Pancreas (tissue), 10 donors: ENCODE data around the gene PLEKHM3. TPM values are rescaled to one million over a fixed set of nuclear protein-coding genes. Genes with fewer than 3 reads are reported as not detected.
A peak's percentile ranks its signal among the peaks of the same experiment; 100 is the strongest.
"Not testable (repeated sequence)": the region's sequence is repeated elsewhere in the genome, so short reads cannot be mapped to it uniquely, and the experiment has no call there.

Source experiments
- ATAC-seq, 4 donors: fragments of 200-7000 bp; cut with Tn5 transposase; one replicate each; pipeline versions ENCODE4 v1.8.0 to v1.9.1; 2020; ENCODE audit warnings: mild to moderate bottlenecking in 4 of 4, moderate library complexity in 4 of 4
- DNase-seq, 6 donors: peaks; one replicate each; pipeline ENCODE4 v3.0.0-alpha.2; 2020
- FAIRE-seq: peaks from 2 replicates; lab custom pipeline; 2012; peaks lifted over from hg19 to GRCh38; lab: Jason Lieb, UNC
- H3K27ac ChIP-seq, 4 donors: fragments of 200-600 bp; sonication (generic); 1 replicate in 3 of 4; 2 replicates in 1 of 4; pipeline versions ENCODE4 v1.5.0 to v1.8.0; 2020
- H3K27me3 ChIP-seq, 4 donors: fragments of 200-600 bp; one replicate each; pipeline ENCODE4 v1.8.0; 2021
- H3K36me3 ChIP-seq, 3 donors: fragments of 200-600 bp; sonication (generic) in 1 of 3; one replicate each; pipeline versions ENCODE4 v1.5.0 to v1.8.0; 2020 to 2021
- H3K4me1 ChIP-seq, 3 donors: fragments of 200-600 bp; one replicate each; pipeline ENCODE4 v1.8.0; 2021
- H3K4me3 ChIP-seq, 4 donors: fragments of 200-600 bp; sonication (generic) in 2 of 4; one replicate each; pipeline versions ENCODE4 v1.5.0 to v1.8.0; 2020 to 2021
- H3K9me3 ChIP-seq, 4 donors: fragments of 200-600 bp; one replicate each; pipeline ENCODE4 v1.8.0; 2021
- CTCF ChIP-seq, 4 donors: fragments of 200-600 bp; sonication (generic) in 3 of 4; IDR thresholded peaks; one replicate each; pipeline versions ENCODE4 v1.5.0 to v1.8.0; 2021; ENCODE audit warnings: antibody characterized with exemption in 4 of 4
- WGBS, 2 donors: extraction: QIAGEN DNeasy Blood & Tissue Kit; methylation state at CpG; one replicate each; pipeline ENCODE4 v1.1.7; 2013; 5-methylcytosine and 5-hydroxymethylcytosine counted together
- intact Hi-C, 3 donors: fragments of 100-400 bp; cut with DNase I; formaldehyde crosslinking; loops; one replicate each; pipeline versions ENCODE4 v1.11.1 to v1.14.2; 2022
- polyA plus RNA-seq, 2 donors: library from polyadenylated mRNA; stranded (reverse); fragments of 200-250 nt; gene quantifications; one replicate each; pipeline ENCODE4 v1.2.3, GENCODE V29; 2013
- total RNA-seq, 6 donors: library from RNA; stranded (reverse); fragmentation: NEBNext Ultra II Directional in 4 of 6; extraction: Animal tissue kit (Norgen Biotek cat#: 25700) in 4 of 6; gene quantifications; one replicate each; pipeline versions ENCODE4 v1.2.1 to v1.2.4, GENCODE V29; 2021 to 2023
- donor health status: healthy with polysubstance abuse.
- donor health status: DM: no; HTN: no; CAD: no; lungs with moderate emphysema.
- donor health status: DM: no; HTN: no; CAD: no.
- donor health status: control.
- donor health status: control.
- donor health status: Bipolar disorder and iron deficiency.
- donor health status: DM: yes; HTN: yes; CAD: no.
- donor health status: DM: no; HTN: no; CAD: no.
- donor health status: DM: no; HTN: no; CAD: no.
- donor health status: DM: yes; HTN: yes; CAD: no.

Gene PLEKHM3
- total and polyA plus RNA-seq, 8 donors, result 3.0 to 10.2 (median 5.4) TPM

GRCh38 chr2:207950063-207950760 is 75.1 kb downstream of the PLEKHM3 start:
- H3K27me3 ChIP-seq, result no peaks in the 10 kb centered on the region
- H3K4me3 ChIP-seq, result no peak overlapping the region
- no peaks in the 10 kb centered on the region for H3K36me3 ChIP-seq
- FAIRE-seq (no peak), ATAC-seq (no peak), DNase-seq (no peak)
- no peak overlapping the region for H3K27ac ChIP-seq
- TF ChIP-seq CTCF (IDR thresholded peaks at IDR 0.05), result no peak
- 64 to 66% methylated on average over 8 of the region's 8 CpGs for WGBS, 2 donors
- intact Hi-C loops, result no loop called here
- no peaks in the 10 kb centered on the region for H3K9me3 ChIP-seq
- H3K4me1 ChIP-seq, result peaks cover 0 to 2% (median 0%) of the 10 kb centered on the region in 3 donors

DNA sequence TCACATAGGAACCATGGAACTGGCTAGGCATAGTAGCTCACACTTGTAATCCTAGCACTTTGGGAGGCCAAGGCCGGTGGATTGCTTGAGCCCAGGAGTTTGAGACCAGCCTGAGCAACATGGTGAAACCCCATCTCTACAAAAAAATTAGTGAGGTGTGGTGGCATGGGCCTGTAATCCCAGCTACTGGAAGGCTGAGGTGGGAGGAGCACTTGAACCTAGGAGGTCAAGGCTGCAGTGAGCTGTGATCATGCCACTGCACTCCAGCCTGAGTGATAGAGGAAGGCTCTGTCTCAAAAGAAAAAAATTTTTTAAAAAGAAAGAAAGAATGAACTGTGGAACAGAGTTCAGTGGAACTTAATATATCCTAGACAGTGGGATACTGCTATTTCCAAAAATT is 76.1 kb downstream of the PLEKHM3 start:
- ATAC-seq, DNase-seq, H3K4me1 ChIP-seq, H3K36me3 ChIP-seq, intact Hi-C loops, H3K27me3 ChIP-seq, H3K9me3 ChIP-seq, FAIRE-seq, H3K27ac ChIP-seq, H3K4me3 ChIP-seq: not testable (repeated sequence)
- WGBS, 2 donors, result 91 to 99% methylated on average over 1 of the region's 1 CpG

GRCh38 chr2:207944979-207945600 is 80.2 kb downstream of the PLEKHM3 start:
- Histone ChIP-seq H3K36me3 (no peaks in the 10 kb centered on the region), H3K27me3 (no peaks in the 10 kb centered on the region), H3K9me3 (no peaks in the 10 kb centered on the region), H3K4me1 (no peaks in the 10 kb centered on the region), H3K27ac (no peak overlapping the region), H3K4me3 (no peak overlapping the region)
- no peak for FAIRE-seq
- WGBS, 2 donors, result 78 to 81% methylated on average over 4 of the region's 4 CpGs
- no peak for ATAC-seq
- intact Hi-C loops, result no loop called here
- no peak for TF ChIP-seq CTCF (IDR thresholded peaks at IDR 0.05)
- no peak for DNase-seq

DNA sequence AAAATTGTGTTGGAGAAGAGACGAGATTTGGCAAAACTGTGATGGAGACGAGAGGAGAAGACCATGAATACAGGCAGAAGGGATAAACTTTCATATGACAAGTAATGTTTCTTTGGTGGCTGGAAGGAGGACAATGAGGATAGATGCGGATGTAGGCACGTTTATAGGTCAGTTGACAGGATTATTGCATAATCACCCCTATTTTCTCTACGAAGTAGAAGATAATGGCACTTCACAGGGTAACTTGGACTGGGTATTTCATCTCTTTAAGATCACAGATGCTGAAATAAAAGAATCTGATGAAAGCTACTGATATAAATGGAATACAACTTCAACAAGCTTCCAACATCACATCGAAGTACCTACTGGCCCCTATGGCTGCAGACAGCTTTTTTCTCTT is 81.0 kb downstream of the PLEKHM3 start:
- intact Hi-C loops, result no loop called here
- DNase-seq, result no peak
- no peak for ATAC-seq
- Histone ChIP-seq H3K27me3 (no peaks in the 10 kb centered on the region), H3K4me1 (no peaks in the 10 kb centered on the region), H3K4me3 (no peak overlapping the region), H3K27ac (no peak overlapping the region), H3K36me3 (no peaks in the 10 kb centered on the region), H3K9me3 (no peaks in the 10 kb centered on the region)
- no peak for FAIRE-seq
- WGBS, 2 donors, result 84 to 88% methylated on average over 6 of the region's 6 CpGs
- no peak for TF ChIP-seq CTCF (IDR thresholded peaks at IDR 0.05)

GRCh38 chr2:207939342-207940108 is 85.8 kb downstream of the PLEKHM3 start:
- no peak for TF ChIP-seq CTCF (IDR thresholded peaks at IDR 0.05)
- FAIRE-seq, result no peak
- DNase-seq, result no peak
- no peak overlapping the region for H3K27ac ChIP-seq
- H3K4me3 ChIP-seq, result no peak overlapping the region
- peak in 3 of 4 donors; percentile 50 to 60 (median 55) for ATAC-seq
- no peaks in the 10 kb centered on the region for H3K4me1 ChIP-seq
- no peaks in the 10 kb centered on the region for H3K36me3 ChIP-seq
- 84 to 87% methylated on average over 8 of the region's 8 CpGs for WGBS, 2 donors
- no peaks in the 10 kb centered on the region for H3K9me3 ChIP-seq
- H3K27me3 ChIP-seq, result no peaks in the 10 kb centered on the region
- intact Hi-C loops, result no loop called here
